Activated B cell treated with CpG ODN at 0.5 μM for 24 hours (primary cell): ENCODE data around the gene PAQR4. TPM values are rescaled to one million over a fixed set of nuclear protein-coding genes. Genes with fewer than 3 reads are reported as not detected.

ENCODE experiments used
- ATAC-seq: fragments of 200-7000 bp; cut with Tn5 transposase; one replicate; pipeline ENCODE4 v1.10.0; 2021; ENCODE audit warnings: low read depth, mild to moderate bottlenecking, moderate library complexity
- CTCF ChIA-PET: fragments of 350-600 bp; sonication (Branson Sonifier 250); formaldehyde crosslinking; loops from one replicate; lab custom pipeline; 2021; ENCODE audit warnings: antibody characterized with exemption; lab: Charles Lee
- POLR2A ChIA-PET: fragments of 350-600 bp; sonication (Branson Sonifier 250); formaldehyde crosslinking; loops from one replicate; lab custom pipeline; 2021; ENCODE audit warnings: antibody characterized with exemption; lab: Charles Lee
- DNase-seq: peaks from one replicate; pipeline ENCODE4 v3.0.0; 2022
- H3K27ac Mint-ChIP-seq: one replicate; pipeline ENCODE4 v1.8.0; 2020; ENCODE audit warnings: mixed read lengths
- H3K27me3 Mint-ChIP-seq: one replicate; pipeline ENCODE4 v1.8.0; 2021; ENCODE audit warnings: mixed read lengths
- H3K36me3 Mint-ChIP-seq: one replicate; pipeline ENCODE4 v1.8.0; 2021; ENCODE audit warnings: low read depth, mixed read lengths
- H3K4me1 Mint-ChIP-seq: one replicate; pipeline ENCODE4 v1.8.0; 2021; ENCODE audit warnings: mixed read lengths
- H3K4me3 Mint-ChIP-seq: one replicate; pipeline ENCODE4 v1.8.0; 2020; ENCODE audit warnings: mild to moderate bottlenecking, mixed read lengths
- H3K9me3 Mint-ChIP-seq: one replicate; pipeline ENCODE4 v1.8.0; 2020; ENCODE audit warnings: mixed read lengths
- CTCF ChIP-seq: fragments of 200-600 bp; IDR thresholded peaks from one replicate; pipeline ENCODE4 v1.8.0; 2022; ENCODE audit warnings: antibody characterized with exemption, mild to moderate bottlenecking
- intact Hi-C: fragments of 100-400 bp; cut with micrococcal nuclease; formaldehyde crosslinking; loops from one replicate; pipeline ENCODE4 v1.15.1; 2024
- total RNA-seq: library from RNA; stranded (reverse); gene quantifications from 2 replicates; pipeline ENCODE4 v1.2.3, GENCODE V29; 2022

Gene PAQR4
- total RNA-seq, 1 donor from 2014 or later, result 2.7 TPM

- Mint-ChIP-seq H3K27ac (no peak overlapping the region), H3K27me3 (peaks cover 18% of the 10 kb centered on the region), H3K4me3 (no peak overlapping the region), H3K9me3 (no peaks in the 10 kb centered on the region), H3K36me3 (no peaks in the 10 kb centered on the region), H3K4me1 (peaks cover 9% of the 10 kb centered on the region)
- CTCF ChIA-PET, result no interaction called here
- intact Hi-C loops, result no loop called here
- DNase-seq (no peak), ATAC-seq (no peak)
- TF ChIP-seq CTCF, result no peak
- POLR2A ChIA-PET, result interaction anchor here (0.6 kb wide), 1 partner anchor 14 kb away, joined by 7 read pairs; no protein-coding TSS in a partner anchor
These were observed 45.0 kb downstream of the PAQR4 start for GRCh38 chr16:3013998-3014690.

- Mint-ChIP-seq H3K27me3 (peaks cover 18% of the 10 kb centered on the region), H3K4me3 (no peak overlapping the region), H3K4me1 (peaks cover 14% of the 10 kb centered on the region), H3K36me3 (no peaks in the 10 kb centered on the region), H3K9me3 (no peaks in the 10 kb centered on the region), H3K27ac (no peak overlapping the region)
- ChIA-PET POLR2A (no interaction called here), CTCF (no interaction called here)
- no peak for DNase-seq
- intact Hi-C loops, result no loop called here
- no peak for TF ChIP-seq CTCF
- ATAC-seq, result no peak
These were observed 45.8 kb downstream of the PAQR4 start for GRCh38 chr16:3014971-3015370.

- Mint-ChIP-seq H3K36me3 (no peaks in the 10 kb centered on the region), H3K27ac (no peak overlapping the region), H3K27me3 (peaks cover 18% of the 10 kb centered on the region), H3K4me1 (peaks cover 19% of the 10 kb centered on the region), H3K9me3 (no peaks in the 10 kb centered on the region), H3K4me3 (no peak overlapping the region)
- ChIA-PET POLR2A (no interaction called here), CTCF (no interaction called here)
- TF ChIP-seq CTCF, result no peak
- DNase-seq (no peak), ATAC-seq (no peak)
- intact Hi-C loops, result no loop called here
These were observed 46.8 kb downstream of the PAQR4 start for GRCh38 chr16:3015865-3016521.

- Mint-ChIP-seq H3K4me3 (no peak overlapping the region), H3K27ac (no peak overlapping the region), H3K4me1 (peaks cover 32% of the 10 kb centered on the region), H3K9me3 (no peaks in the 10 kb centered on the region), H3K27me3 (peaks cover 18% of the 10 kb centered on the region), H3K36me3 (no peaks in the 10 kb centered on the region)
- DNase-seq, result no peak
- no peak for TF ChIP-seq CTCF
- intact Hi-C loops, result no loop called here
- ChIA-PET POLR2A (no interaction called here), CTCF (no interaction called here)
- no peak for ATAC-seq
These were observed 48.2 kb downstream of the PAQR4 start for GRCh38 chr16:3017344-3017743.

- intact Hi-C loops, result no loop called here
- CTCF ChIA-PET, result interaction anchor here (0.6 to 2.4 kb wide), 2 partner anchors 11 to 14 kb away, joined by 6 to 12 read pairs; no protein-coding TSS in a partner anchor
- POLR2A ChIA-PET, result no interaction called here
- TF ChIP-seq CTCF, result no peak
- no peak within 1 kb of the TSS for H3K4me3 Mint-ChIP-seq
- no peaks in the 10 kb centered on the region for H3K36me3 Mint-ChIP-seq
- no peaks in the 10 kb centered on the region for H3K9me3 Mint-ChIP-seq
- H3K4me1 Mint-ChIP-seq, result peaks cover 35% of the 10 kb centered on the region
- ATAC-seq (no peak), DNase-seq (no peak)
- peaks cover 12% of the 10 kb centered on the region for H3K27me3 Mint-ChIP-seq
- no peak within 1 kb of the TSS for H3K27ac Mint-ChIP-seq
These were observed 48.8 kb downstream of the PAQR4 start, which contains the start of gene CLDN6 for GRCh38 chr16:3017794-3018506. Gene CLDN6 (minus strand): TSS chr16:3018183. CDS start chr16:3016021, 2,162 bp downstream.
